ENCODE data around the gene PEX13. TPM values are rescaled to one million over a fixed set of nuclear protein-coding genes. Genes with fewer than 3 reads are reported as not detected.

PEX13 gene
- polyA plus RNA-seq, 1 experiment, result 11.7 TPM

DNA sequence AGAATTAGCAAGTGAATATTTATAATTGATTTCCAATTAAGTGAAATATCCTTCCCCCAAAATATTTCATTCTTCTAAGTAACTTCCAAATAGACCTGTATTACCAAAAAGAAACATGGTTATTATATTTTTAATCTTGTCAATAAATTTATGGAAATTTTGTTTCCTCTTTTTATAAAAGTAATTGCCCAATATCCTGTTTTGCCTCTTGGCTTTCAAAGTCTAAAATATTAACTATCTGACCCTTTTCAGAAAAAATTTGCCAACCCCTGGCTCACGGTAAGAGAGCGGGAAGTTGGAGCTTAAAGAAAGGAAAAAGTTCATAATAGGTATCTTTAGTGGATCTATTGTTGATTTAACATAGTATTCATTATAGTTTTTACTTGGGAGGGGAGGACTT, 27.7 kb downstream of the PEX13 start:
- POLR2A ChIA-PET, result no interaction called here
- CTCF ChIA-PET, result no interaction called here
- peaks cover 4% of the 10 kb centered on the region; the same call in 1 of the 2 replicates for H3K36me3 ChIP-seq (ENCODE audit: control insufficient read depth, insufficient read depth, low read length)
- H3K27me3 ChIP-seq (ENCODE audit: control insufficient read depth, insufficient read depth, low read length), result no peaks in the 10 kb centered on the region
- H3K4me3 ChIP-seq (ENCODE audit: low read depth, low read length), result no peak overlapping the region
- no peak for DNase-seq (ENCODE audit: low read depth)
- TF ChIP-seq, protein P1, sequence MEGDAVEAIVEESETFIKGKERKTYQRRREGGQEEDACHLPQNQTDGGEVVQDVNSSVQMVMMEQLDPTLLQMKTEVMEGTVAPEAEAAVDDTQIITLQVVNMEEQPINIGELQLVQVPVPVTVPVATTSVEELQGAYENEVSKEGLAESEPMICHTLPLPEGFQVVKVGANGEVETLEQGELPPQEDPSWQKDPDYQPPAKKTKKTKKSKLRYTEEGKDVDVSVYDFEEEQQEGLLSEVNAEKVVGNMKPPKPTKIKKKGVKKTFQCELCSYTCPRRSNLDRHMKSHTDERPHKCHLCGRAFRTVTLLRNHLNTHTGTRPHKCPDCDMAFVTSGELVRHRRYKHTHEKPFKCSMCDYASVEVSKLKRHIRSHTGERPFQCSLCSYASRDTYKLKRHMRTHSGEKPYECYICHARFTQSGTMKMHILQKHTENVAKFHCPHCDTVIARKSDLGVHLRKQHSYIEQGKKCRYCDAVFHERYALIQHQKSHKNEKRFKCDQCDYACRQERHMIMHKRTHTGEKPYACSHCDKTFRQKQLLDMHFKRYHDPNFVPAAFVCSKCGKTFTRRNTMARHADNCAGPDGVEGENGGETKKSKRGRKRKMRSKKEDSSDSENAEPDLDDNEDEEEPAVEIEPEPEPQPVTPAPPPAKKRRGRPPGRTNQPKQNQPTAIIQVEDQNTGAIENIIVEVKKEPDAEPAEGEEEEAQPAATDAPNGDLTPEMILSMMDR (IDR thresholded peaks at IDR 0.05; ENCODE audit: insufficient read depth, low read depth, low read length), result no peak

DNA sequence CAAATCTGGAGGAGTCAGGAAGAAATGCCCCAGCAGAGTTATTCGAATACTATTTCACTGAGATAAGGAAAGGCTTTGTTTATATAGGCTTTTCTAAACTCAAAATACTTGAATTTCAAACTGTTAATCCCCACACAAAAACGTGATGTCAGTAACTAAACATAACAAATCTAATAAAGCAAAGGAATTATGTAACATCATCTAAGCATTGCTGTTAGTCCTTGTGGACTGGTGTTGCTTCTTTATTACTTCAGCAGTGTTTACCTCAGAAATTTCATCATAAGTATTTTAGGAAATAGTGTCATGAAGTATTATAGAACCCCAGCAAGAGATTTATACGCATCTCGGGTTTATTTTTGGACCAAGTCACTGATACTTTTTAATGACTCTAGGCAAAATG, 28.5 kb downstream of the PEX13 start:
- no peak for DNase-seq (ENCODE audit: low read depth)
- CTCF ChIA-PET, result no interaction called here
- H3K4me3 ChIP-seq (ENCODE audit: low read depth, low read length), result no peak overlapping the region
- H3K36me3 ChIP-seq (ENCODE audit: control insufficient read depth, insufficient read depth, low read length), result peaks cover 4% of the 10 kb centered on the region; the same call in 1 of the 2 replicates
- no peaks in the 10 kb centered on the region for H3K27me3 ChIP-seq (ENCODE audit: control insufficient read depth, insufficient read depth, low read length)
- TF ChIP-seq, protein P1 (IDR thresholded peaks at IDR 0.05; ENCODE audit: insufficient read depth, low read depth, low read length), result no peak
- POLR2A ChIA-PET, result no interaction called here

DNA sequence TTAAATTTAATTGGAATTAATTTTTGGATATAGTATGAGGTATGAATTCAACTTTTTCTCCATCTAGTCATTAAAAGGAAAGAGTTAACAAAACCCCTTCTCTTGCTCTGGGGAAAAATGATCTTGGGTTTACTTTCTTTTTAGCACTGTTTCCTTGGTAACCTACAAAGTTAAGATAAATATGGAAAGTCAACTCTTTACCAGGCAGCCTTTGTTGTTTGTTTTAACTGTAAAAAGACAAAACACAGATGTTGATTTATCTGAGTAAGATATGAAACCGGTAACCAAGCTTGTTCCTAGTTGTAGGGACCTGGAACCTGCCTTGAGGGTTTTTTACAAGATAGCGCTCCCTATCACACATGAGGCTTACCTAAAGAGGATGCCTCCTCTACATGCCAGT, 38.0 kb downstream of the PEX13 start:
- POLR2A ChIA-PET, result no interaction called here
- DNase-seq (ENCODE audit: low read depth), result no peak
- no peaks in the 10 kb centered on the region for H3K36me3 ChIP-seq (ENCODE audit: control insufficient read depth, insufficient read depth, low read length)
- no peak overlapping the region for H3K4me3 ChIP-seq (ENCODE audit: low read depth, low read length)
- TF ChIP-seq, protein P1 (IDR thresholded peaks at IDR 0.05; ENCODE audit: insufficient read depth, low read depth, low read length), result no peak
- H3K27me3 ChIP-seq (ENCODE audit: control insufficient read depth, insufficient read depth, low read length), result no peaks in the 10 kb centered on the region
- CTCF ChIA-PET, result no interaction called here

DNA sequence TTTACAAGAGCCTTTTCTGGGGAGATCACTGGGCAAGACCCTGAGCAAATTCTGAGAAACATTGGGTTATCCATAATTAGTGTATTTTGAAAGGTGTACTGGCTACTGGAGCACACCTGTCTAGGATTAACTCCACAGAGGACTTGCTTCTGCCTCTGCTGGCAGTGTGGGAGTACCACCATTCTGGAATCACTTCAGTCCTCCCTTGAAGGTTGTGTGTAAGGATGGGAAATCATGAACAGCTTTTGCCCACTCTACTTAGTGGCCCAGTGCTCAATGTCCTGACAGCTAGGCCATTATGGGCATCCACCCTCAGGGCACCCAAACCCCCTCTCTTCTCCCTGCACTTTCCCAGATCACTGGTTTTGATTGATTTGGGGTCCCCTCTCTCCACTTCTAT, 40.0 kb downstream of the PEX13 start:
- ChIA-PET POLR2A (no interaction called here), CTCF (no interaction called here)
- no peak overlapping the region for H3K4me3 ChIP-seq (ENCODE audit: low read depth, low read length)
- H3K27me3 ChIP-seq (ENCODE audit: control insufficient read depth, insufficient read depth, low read length), result no peaks in the 10 kb centered on the region
- TF ChIP-seq, protein P1 (IDR thresholded peaks at IDR 0.05; ENCODE audit: insufficient read depth, low read depth, low read length), result no peak
- no peaks in the 10 kb centered on the region for H3K36me3 ChIP-seq (ENCODE audit: control insufficient read depth, insufficient read depth, low read length)
- DNase-seq (ENCODE audit: low read depth), result no peak

DNA sequence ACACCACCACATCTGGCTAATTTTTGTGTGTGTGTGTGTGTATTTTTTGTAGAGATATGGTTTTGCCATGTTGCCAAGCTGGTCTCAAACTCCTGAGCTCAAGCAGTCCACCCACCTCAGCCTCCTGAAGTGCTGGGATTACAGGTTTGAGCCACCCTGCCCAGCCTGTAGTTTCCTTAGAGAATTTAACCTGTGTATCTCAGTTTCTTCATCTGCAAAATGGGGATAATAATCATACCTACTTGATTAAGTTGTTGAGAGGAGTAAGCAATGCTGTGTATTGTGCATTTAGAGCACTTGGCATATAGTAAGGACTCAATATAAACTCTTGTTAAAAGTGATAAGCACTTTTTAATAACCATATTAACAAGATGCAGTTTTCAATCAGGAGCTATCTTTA, 41.9 kb downstream of the PEX13 start:
- Histone ChIP-seq H3K27me3 (ENCODE audit: control insufficient read depth, insufficient read depth, low read length) (no peaks in the 10 kb centered on the region), H3K36me3 (ENCODE audit: control insufficient read depth, insufficient read depth, low read length) (no peaks in the 10 kb centered on the region), H3K4me3 (ENCODE audit: low read depth, low read length) (no peak overlapping the region)
- POLR2A ChIA-PET, result no interaction called here
- no peak for DNase-seq (ENCODE audit: low read depth)
- CTCF ChIA-PET, result no interaction called here
- TF ChIP-seq, protein P1 (IDR thresholded peaks at IDR 0.05; ENCODE audit: insufficient read depth, low read depth, low read length), result no peak
